HEK293 (cell line): ENCODE data around the gene RPL39.
A peak's percentile ranks its signal among the peaks of the same experiment; 100 is the strongest.

Experiments used
- BCL11A ChIP-seq: fragments of 450-650 bp; formaldehyde crosslinking; IDR thresholded peaks from 2 replicates; pipeline ENCODE4 v1.5.1; 2016; ENCODE audit warnings: low read depth, missing biosample characterization, missing genetic modification characterization
- BCL11B ChIP-seq: fragments of 450-650 bp; formaldehyde crosslinking; IDR thresholded peaks from 2 replicates; pipeline ENCODE4 v1.5.1; 2016; ENCODE audit warnings: low read depth, missing biosample characterization, missing genetic modification characterization
- BCL6B ChIP-seq: fragments of 450-650 bp; formaldehyde crosslinking; IDR thresholded peaks from 2 replicates; pipeline ENCODE4 v1.5.1; 2017; ENCODE audit warnings: missing biosample characterization, missing genetic modification characterization
- EGR2 ChIP-seq: fragments of 450-650 bp; formaldehyde crosslinking; IDR thresholded peaks from 2 replicates; pipeline ENCODE4 v1.5.1; 2016; ENCODE audit warnings: low read depth, missing biosample characterization, missing genetic modification characterization
- HIC1 ChIP-seq: fragments of 450-650 bp; formaldehyde crosslinking; IDR thresholded peaks from 2 replicates; pipeline ENCODE4 v1.5.1; 2016; ENCODE audit warnings: missing biosample characterization, missing genetic modification characterization
- HOXC10 ChIP-seq: sonication (generic); formaldehyde crosslinking; IDR thresholded peaks from 2 replicates; pipeline ENCODE4 v1.8.1; 2023; ENCODE audit warnings: mild to moderate bottlenecking, missing genetic modification reagents
- IKZF3 ChIP-seq: fragments of 450-650 bp; IDR thresholded peaks from 2 replicates; pipeline ENCODE4 v1.5.0; 2018; ENCODE audit warnings: missing biosample characterization, mild to moderate bottlenecking, missing genetic modification characterization, moderate library complexity
- KLF7 ChIP-seq: fragments of 450-650 bp; formaldehyde crosslinking; IDR thresholded peaks from 2 replicates; pipeline ENCODE4 v1.5.1; 2016; ENCODE audit warnings: missing biosample characterization, missing genetic modification characterization, borderline replicate concordance
- SP3 ChIP-seq: fragments of 450-650 bp; formaldehyde crosslinking; IDR thresholded peaks from 2 replicates; pipeline ENCODE4 v1.5.1; 2016; ENCODE audit warnings: missing biosample characterization, missing genetic modification characterization
- TCF7L2 ChIP-seq: IDR thresholded peaks from 2 replicates; pipeline ENCODE4 v1.6.1; 2011; ENCODE audit warnings: low read depth, mild to moderate bottlenecking, inconsistent platforms, low read length, moderate library complexity, borderline replicate concordance
- YY2 ChIP-seq: fragments of 450-650 bp; formaldehyde crosslinking; IDR thresholded peaks from 2 replicates; pipeline ENCODE4 v1.5.1; 2016; ENCODE audit warnings: missing biosample characterization, missing genetic modification characterization
- ZBTB10 ChIP-seq: fragments of 450-650 bp; formaldehyde crosslinking; IDR thresholded peaks from 2 replicates; pipeline ENCODE4 v1.5.1; 2016; ENCODE audit warnings: missing biosample characterization, missing genetic modification characterization
- ZBTB8A ChIP-seq: fragments of 450-650 bp; formaldehyde crosslinking; IDR thresholded peaks from 2 replicates; pipeline ENCODE4 v1.5.1; 2016; ENCODE audit warnings: missing biosample characterization, missing genetic modification characterization
- ZEB2 ChIP-seq: fragments of 450-650 bp; formaldehyde crosslinking; IDR thresholded peaks from 2 replicates; pipeline ENCODE4 v1.5.1; 2016; ENCODE audit warnings: missing biosample characterization, missing genetic modification characterization
- ZIC2 ChIP-seq: fragments of 450-650 bp; formaldehyde crosslinking; IDR thresholded peaks from 2 replicates; pipeline ENCODE4 v1.5.1; 2016; ENCODE audit warnings: missing biosample characterization, missing genetic modification characterization
- ZNF121 ChIP-seq: fragments of 450-650 bp; formaldehyde crosslinking; IDR thresholded peaks from 2 replicates; pipeline ENCODE4 v1.5.1; 2016; ENCODE audit warnings: missing biosample characterization, missing genetic modification characterization
- ZNF174 ChIP-seq: fragments of 450-650 bp; formaldehyde crosslinking; IDR thresholded peaks from 2 replicates; pipeline ENCODE4 v1.5.0; 2017; ENCODE audit warnings: missing biosample characterization, mild to moderate bottlenecking, missing genetic modification characterization
- ZNF211 ChIP-seq: fragments of 450-650 bp; formaldehyde crosslinking; IDR thresholded peaks from 2 replicates; pipeline ENCODE4 v1.5.1; 2016; ENCODE audit warnings: low read depth, missing biosample characterization, missing genetic modification characterization
- ZNF266 ChIP-seq: fragments of 450-650 bp; formaldehyde crosslinking; IDR thresholded peaks from 2 replicates; pipeline ENCODE4 v1.5.1; 2016; ENCODE audit warnings: missing biosample characterization, missing genetic modification characterization, low read depth
- ZNF311 ChIP-seq: fragments of 450-650 bp; formaldehyde crosslinking; IDR thresholded peaks from 2 replicates; pipeline ENCODE4 v1.5.1; 2017; ENCODE audit warnings: missing biosample characterization, missing genetic modification characterization, borderline replicate concordance
- ZNF513 ChIP-seq: fragments of 450-650 bp; IDR thresholded peaks from 2 replicates; pipeline ENCODE4 v1.5.1; 2018; ENCODE audit warnings: missing biosample characterization, missing genetic modification characterization
- ZNF549 ChIP-seq: fragments of 450-650 bp; IDR thresholded peaks from 2 replicates; pipeline ENCODE4 v1.5.1; 2018; ENCODE audit warnings: missing biosample characterization, missing genetic modification characterization, mild to moderate bottlenecking, inconsistent platforms, moderate library complexity
- ZNF555 ChIP-seq: fragments of 450-650 bp; formaldehyde crosslinking; conservative IDR thresholded peaks from 2 replicates; pipeline ENCODE4 v1.5.1; 2017; ENCODE audit warnings: missing biosample characterization, mild to moderate bottlenecking, missing genetic modification characterization, inconsistent platforms
- ZNF558 ChIP-seq: fragments of 450-650 bp; formaldehyde crosslinking; IDR thresholded peaks from 2 replicates; pipeline ENCODE4 v1.5.1; 2016; ENCODE audit warnings: missing biosample characterization, missing genetic modification characterization
- ZNF623 ChIP-seq: fragments of 450-650 bp; formaldehyde crosslinking; IDR thresholded peaks from 2 replicates; pipeline ENCODE4 v1.5.1; 2016; ENCODE audit warnings: missing biosample characterization, missing genetic modification characterization
- ZNF654 ChIP-seq: fragments of 450-650 bp; formaldehyde crosslinking; IDR thresholded peaks from 2 replicates; pipeline ENCODE4 v1.5.1; 2016; ENCODE audit warnings: low read depth, missing biosample characterization, missing genetic modification characterization
- ZNF692 ChIP-seq: fragments of 450-650 bp; formaldehyde crosslinking; IDR thresholded peaks from 2 replicates; pipeline ENCODE4 v1.5.1; 2016; ENCODE audit warnings: missing biosample characterization, missing genetic modification characterization
- ZNF792 ChIP-seq: fragments of 450-650 bp; formaldehyde crosslinking; IDR thresholded peaks from 2 replicates; pipeline ENCODE4 v1.5.1; 2016; ENCODE audit warnings: missing biosample characterization, missing genetic modification characterization
- ZXDB ChIP-seq: fragments of 450-650 bp; formaldehyde crosslinking; IDR thresholded peaks from 2 replicates; pipeline ENCODE4 v1.5.1; 2016; ENCODE audit warnings: missing biosample characterization, missing genetic modification characterization

RPL39 gene

GRCh38 chrX:119757979-119758730 lies 33.3 kb downstream of the RPL39 start, which contains the start of gene SOWAHD (continued):
- TF ChIP-seq EGR2: peak; percentile 81
- no peak for TF ChIP-seq ZNF311
- no peak for TF ChIP-seq ZNF555 (tag by site-specific recombination)
- no peak for TF ChIP-seq HOXC10 (CRISPR knock-in tag)
- TF ChIP-seq ZNF266: no peak
- TF ChIP-seq BCL11A: 0 out of 2 replicates have a peak, but pooled peaks have one; percentile 13
- no peak for TF ChIP-seq BCL11B (tag by site-specific recombination)
- peak; percentile 38; the same call in 1 of the 2 replicates for TF ChIP-seq ZBTB10 (tag by site-specific recombination)
- TF ChIP-seq KLF7 (tag by site-specific recombination): no peak; the same call in 1 of the 2 replicates
- TF ChIP-seq ZBTB8A (tag by site-specific recombination): no peak
- no peak for TF ChIP-seq HIC1 (tag by site-specific recombination)
- TF ChIP-seq IKZF3 (tag by site-specific recombination): 0 out of 2 replicates have a peak, but pooled peaks have one; percentile 47
- TF ChIP-seq ZIC2: peak; percentile 14; the same call in 1 of the 2 replicates
- peak; percentile 47; the same call in 1 of the 2 replicates for TF ChIP-seq ZNF692
- TF ChIP-seq ZNF513: peak; percentile 87
- no peak for TF ChIP-seq BCL6B (tag by site-specific recombination)
- peak; percentile 92 for TF ChIP-seq SP3
- no peak for TF ChIP-seq ZNF792
- TF ChIP-seq ZNF558 (tag by site-specific recombination): no peak
- TF ChIP-seq ZNF174 (tag by site-specific recombination): no peak
- TF ChIP-seq YY2 (tag by site-specific recombination): no peak; the same call in 1 of the 2 replicates
- no peak for TF ChIP-seq ZNF121 (tag by site-specific recombination)
- TF ChIP-seq ZNF549 (tag by site-specific recombination): no peak
- no peak for TF ChIP-seq ZNF211 (tag by site-specific recombination)
- TF ChIP-seq ZEB2: peak; percentile 65; the same call in 1 of the 2 replicates
- no peak for TF ChIP-seq TCF7L2
- TF ChIP-seq ZNF623: no peak
- TF ChIP-seq ZXDB (tag by site-specific recombination): no peak; the same call in 1 of the 2 replicates
- no peak for TF ChIP-seq ZNF654 (tag by site-specific recombination)
